GM21360 (cell line): ENCODE measurements around the gene FAM221B.

Source experiments
- ATAC-seq: cut with Tn5 transposase; IDR thresholded peaks from one replicate; pipeline ENCODE4 v1.9.1; 2021; ENCODE audit warnings: mild to moderate bottlenecking, moderate library complexity; ENCODE audit not compliant: unreplicated experiment

The FAM221B gene

GRCh38 chr9:35847792-35848572 lies 19.4 kb upstream of the FAM221B start:
- ATAC-seq, result peak; percentile 71

DNA sequence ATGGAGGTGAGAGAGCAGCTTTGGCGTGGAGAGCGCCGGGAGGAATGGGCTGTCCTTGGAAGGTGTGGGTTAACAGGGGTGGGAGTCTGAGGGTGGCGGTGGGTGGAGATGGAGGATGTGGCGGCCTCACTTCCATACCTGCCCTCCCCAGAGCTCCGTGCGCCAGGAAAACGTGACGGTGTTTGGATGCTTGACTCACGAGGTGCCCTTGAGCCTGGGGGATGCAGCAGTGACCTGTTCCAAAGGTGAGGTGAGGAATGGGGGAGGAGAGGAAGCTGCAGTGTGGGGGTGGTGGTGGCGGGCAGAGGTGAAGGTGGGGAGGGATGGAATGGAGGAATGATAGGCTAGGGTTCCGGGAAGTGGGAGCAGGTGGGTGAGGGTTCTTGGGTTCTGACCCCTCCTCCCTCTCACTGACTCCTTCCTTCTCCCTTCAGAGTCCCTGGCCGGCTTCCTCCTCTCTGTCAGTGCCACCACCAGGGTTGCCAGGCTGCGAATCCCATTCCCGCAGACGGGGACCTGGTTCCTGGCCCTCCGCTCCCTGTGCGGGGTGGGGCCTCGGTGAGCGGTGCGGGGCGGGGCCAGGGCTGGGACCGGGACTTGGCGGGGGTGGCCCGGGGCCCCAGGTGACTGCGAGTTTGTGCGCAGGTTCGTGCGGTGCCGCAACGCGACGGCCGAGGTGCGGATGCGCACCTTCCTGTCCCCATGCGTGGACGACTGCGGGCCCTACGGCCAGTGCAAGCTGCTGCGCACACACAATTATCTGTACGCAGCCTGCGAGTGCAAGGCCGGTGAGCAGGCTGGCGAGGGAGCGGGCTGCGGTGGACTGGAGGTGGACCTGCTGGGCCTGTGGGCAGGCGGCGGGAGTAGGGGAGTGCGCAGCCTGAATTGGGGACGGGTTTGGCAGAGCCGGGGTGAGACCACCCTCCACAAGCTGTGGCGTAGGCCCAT lies 17.6 kb upstream of the FAM221B start:
- ATAC-seq, result no peak

GRCh38 chr9:35844628-35845270 lies 16.2 kb upstream of the FAM221B start:
- no peak for ATAC-seq

- no peak for ATAC-seq
Observed at GRCh38 chr9:35842795-35843194, 14.3 kb upstream of the FAM221B start.

- no peak for ATAC-seq
Observed at GRCh38 chr9:35842020-35842745, 13.7 kb upstream of the FAM221B start.

- no peak for ATAC-seq
Observed at GRCh38 chr9:35841645-35841900, 13.0 kb upstream of the FAM221B start.

DNA sequence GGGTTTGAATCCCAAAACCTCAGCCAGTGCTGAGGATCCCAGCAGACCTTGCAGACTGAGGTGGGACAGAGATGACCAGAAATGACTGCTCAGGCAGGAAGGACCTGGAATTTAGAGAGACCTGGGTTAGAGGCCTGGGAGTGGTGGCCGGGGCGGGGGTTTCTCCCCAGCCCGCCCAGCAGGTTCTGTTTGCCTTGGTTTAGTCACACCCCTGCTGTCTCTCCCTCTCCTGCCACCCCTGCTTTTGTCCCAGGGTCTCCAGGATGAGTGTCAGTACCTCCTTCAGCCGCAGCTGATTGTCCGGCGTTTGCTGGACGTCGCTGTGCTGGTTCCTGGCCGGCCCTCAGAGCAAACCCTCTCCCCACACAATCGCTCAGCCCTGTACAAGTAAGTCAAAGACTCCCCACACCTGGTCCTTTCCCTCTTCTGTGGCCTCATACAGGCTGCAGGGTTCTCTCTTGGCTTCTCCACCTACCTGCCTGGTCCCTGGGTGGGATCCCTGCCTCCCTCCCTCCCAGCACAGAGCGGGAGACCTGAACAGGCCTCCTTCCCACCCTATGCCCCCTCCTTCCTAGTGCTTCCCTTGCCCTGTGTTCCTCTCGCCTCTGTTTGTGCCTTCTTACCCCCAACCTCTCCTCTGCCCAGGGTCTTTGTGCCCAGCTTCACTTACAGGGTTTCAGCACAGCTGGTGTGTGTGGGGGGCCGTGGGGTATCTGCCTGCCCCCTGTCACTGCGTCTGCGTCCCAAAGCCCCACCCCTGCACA lies 12.5 kb upstream of the FAM221B start:
- ATAC-seq, result no peak

GRCh38 chr9:35839926-35840325 lies 11.4 kb upstream of the FAM221B start:
- ATAC-seq, result no peak

DNA sequence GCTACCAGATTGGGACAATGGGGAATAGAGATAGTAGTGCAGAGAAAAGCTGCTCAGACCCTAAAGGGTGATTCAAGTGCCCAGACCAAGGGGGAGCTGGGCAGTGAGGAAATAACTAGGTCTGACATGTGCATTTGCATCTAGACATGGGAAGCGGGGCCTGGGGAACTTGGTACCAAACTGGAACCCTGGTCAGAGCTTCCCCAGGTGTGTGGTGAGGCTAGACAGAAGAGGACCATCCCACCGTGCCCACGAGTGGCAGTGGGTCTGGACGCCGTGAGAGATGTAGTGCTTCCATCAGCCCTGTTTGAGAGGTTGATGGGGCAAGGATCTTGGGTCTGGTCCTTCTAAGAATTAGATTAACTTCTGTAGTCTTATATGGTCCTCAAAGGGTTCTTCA lies 8.1 kb upstream of the FAM221B start:
- no peak for ATAC-seq

- ATAC-seq, result no peak
Observed at GRCh38 chr9:35835766-35836165, 7.2 kb upstream of the FAM221B start.

DNA sequence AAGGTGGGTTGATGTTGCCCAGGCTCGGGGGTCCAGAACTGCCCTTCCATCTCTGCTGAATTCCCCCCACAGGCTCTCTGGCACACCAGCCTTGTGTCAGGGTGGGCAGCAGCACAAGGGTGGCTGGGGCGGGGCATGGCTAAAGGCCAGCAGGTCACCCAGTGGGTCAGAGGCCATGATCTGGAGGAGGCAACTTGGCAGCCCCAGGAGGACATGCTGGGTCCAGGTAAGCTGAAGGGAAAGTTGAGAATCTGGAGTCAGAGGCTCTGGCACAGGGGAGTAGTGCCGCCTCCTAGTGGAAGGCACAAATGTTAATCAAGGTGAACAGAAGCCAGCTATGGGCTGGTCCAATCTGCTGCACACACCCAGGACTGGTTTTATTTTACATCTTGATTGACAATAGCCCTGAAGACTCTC lies 6.7 kb upstream of the FAM221B start:
- ATAC-seq, result no peak

DNA sequence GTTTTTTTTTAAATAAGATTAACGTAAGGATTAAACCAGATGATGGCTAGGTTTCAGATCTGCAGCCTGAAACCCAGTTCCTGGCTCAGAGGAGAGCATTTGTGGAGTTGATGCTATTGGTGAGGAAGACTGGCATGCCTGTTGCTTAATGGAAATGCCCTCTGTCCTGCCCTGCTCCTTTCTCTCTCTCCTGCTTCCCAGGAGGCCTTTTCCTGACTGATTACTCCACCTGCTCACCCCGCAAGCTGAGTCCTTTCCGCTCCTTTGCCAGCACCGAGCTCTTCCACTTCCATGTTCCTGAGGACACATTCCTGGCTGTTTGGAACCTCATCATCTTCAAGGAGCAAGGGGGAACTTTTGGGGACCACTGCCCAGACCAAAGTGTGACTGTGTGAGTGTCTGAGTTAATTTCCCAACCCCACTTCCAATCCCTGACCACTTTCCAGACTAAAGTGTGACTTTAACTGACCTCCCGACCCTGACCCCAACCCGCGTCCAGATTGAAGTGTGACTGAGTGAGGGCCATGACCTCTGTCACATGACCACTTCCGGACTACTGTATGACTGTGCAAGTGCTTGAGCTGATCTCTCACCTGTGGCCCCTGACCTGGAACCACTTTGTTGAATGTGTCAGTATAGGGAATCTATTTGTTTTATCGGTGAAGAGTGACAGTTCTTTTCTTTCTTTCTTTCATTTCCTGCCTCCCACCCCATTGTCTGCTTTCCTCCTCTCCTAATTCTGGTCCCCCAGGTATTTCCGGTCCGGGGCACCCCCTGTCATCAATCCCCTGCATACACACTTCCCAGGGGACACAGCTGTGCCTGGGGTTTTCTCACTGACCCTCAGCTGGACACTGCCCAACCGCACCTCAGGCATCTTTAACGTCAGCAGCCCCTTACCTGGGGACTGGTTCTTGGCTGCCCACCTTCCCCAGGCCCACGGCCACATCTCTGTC lies 6.0 kb upstream of the FAM221B start:
- ATAC-seq, result no peak

- no peak for ATAC-seq
Observed at GRCh38 chr9:35832814-35833213, 4.3 kb upstream of the FAM221B start.

- no peak for ATAC-seq
Observed at GRCh38 chr9:35831040-35831439, 2.5 kb upstream of the FAM221B start.

DNA sequence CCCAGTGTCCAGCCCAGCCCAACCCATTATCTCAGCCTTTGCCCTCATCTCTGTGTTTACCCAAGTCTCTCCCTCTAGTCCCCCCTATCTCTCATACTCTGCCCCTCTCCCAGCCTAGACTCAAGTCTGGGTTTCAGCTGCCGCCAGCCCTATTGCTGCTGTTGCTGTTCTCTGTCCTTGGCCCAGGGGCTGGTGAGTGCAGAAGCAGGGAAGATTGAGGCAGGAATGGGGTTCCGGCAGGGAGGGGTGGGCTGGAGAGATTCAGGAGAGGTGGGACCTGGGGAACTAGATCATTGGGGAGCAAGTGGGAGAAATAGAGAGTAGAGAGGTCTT lies 1.2 kb upstream of the FAM221B start:
- ATAC-seq, result no peak

DNA sequence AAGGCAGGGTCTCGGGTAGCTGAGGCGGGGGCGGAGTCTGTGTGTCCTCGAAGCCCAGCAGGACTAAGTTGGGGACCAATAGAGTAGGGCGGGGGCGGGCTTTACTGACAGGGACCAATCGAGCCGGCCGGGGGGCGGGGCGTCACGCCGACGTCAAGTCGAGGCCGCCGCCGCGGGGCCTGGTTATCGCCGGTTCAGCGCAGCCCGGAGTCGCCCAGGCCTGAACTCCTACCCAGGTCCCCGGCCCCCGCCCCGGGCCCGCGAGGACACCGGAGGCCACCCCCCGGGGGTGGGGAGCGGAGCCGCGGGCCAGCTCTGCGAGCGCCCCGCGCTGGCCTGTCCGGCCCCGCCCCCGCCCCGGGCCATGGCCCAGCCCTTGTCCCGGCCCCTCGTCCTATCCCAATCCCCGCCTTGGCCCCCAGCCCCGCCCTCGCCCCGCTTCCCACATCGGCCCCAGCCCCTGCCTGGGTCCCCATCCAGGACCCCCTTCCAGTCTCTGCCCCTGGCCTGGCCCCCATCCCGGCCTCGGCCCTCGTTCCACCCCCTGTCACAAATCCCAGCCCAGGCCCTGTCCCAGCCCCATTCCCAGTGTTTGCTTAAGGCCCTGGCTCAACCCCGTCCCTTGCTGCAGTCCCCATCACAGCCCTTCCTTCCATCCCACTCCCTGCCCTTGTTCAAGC lies 692 bp upstream of the FAM221B start, which contains the start of gene TMEM8B:
TMEM8B (plus strand) TSS at position 145 of the 680 bp plus-strand sequence; CDS start at position 365, 220 bp downstream.
- ATAC-seq, result peak; percentile 62

GRCh38 chr9:35827486-35827885 lies 1.0 kb downstream of the FAM221B start:
- no peak for ATAC-seq

DNA sequence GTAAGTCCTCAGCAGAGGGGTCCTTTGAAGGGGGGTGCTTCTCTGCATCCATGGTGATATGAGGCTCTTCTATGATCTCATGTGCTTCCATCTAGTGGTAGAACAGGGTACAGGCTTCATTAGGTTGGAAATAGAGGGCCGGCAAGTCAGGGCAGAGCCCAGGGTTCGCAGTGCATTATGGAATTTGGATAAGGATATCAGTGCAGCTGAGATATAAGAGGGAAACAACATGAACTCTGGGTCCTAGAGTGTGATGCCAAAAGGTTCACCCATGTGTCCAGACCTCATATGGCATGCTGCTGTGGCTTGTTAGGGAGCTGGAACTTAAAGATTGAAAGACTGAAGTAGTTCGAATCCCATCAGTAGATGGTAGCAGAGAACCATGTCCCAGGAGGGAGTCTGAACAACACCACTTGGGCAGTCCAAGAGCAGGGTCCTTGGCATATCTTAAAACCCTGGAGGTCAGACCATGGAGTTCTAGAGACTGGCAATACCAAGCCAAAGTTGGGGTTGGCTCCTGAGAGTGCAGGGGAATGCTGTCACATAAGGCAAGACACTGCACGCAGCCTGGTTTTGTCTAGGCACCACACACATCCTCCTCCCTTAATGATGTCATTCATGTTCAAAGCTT lies 2.3 kb downstream of the FAM221B start:
- no peak for ATAC-seq
